IMR-90 (cell line): ENCODE results near the gene EYS. TPM values are rescaled to one million over a fixed set of nuclear protein-coding genes. Genes with fewer than 3 reads are reported as not detected.

ENCODE experiments used
- ATAC-seq: fragments of 200-7000 bp; cut with Tn5 transposase; 2 replicates; pipeline ENCODE4 v1.9.1; 2020; ENCODE audit warnings: low read depth, mild to moderate bottlenecking, moderate library complexity
- BruUV-seq: library from RNA; stranded (reverse); fragments of 400-500 nt; replicated peaks from 2 replicates; lab custom pipeline; 2021; lab: Mats Ljungman, UMichigan
- CTCF ChIA-PET: fragments of 300-600 bp; formaldehyde crosslinking; extraction: SDS; loops from one replicate; lab custom pipeline; 2021; ENCODE audit warnings: antibody characterized with exemption; lab: Yijun Ruan, JAX
- POLR2A ChIA-PET: fragments of 300-600 bp; sonication (Branson Sonifier 250); formaldehyde crosslinking; loops from one replicate; lab custom pipeline; 2022; ENCODE audit warnings: antibody characterized with exemption; ENCODE audit not compliant: unreplicated experiment; lab: Charles Lee
- DNase-seq: peaks from one replicate; pipeline ENCODE4 v3.0.0; 2013
- H2AFZ ChIP-seq: replicated peaks from 2 replicates; pipeline ENCODE3; 2013; ENCODE audit warnings: low read length, mild to moderate bottlenecking; ENCODE audit not compliant: poor library complexity
- H2AK5ac ChIP-seq: 2 replicates; pipeline ENCODE4 v1.6.1; 2013; ENCODE audit warnings: low read depth, low read length, inconsistent platforms
- H2AK9ac ChIP-seq: replicated peaks from 2 replicates; pipeline ENCODE3; 2013; ENCODE audit warnings: mild to moderate bottlenecking, low read depth, low read length, moderate library complexity; ENCODE audit not compliant: poor library complexity
- H2BK120ac ChIP-seq: 2 replicates; pipeline ENCODE4 v1.6.1; 2013; ENCODE audit warnings: low read depth, low read length, inconsistent platforms
- H2BK15ac ChIP-seq: 3 replicates; pipeline ENCODE4 v1.6.1; 2013; ENCODE audit warnings: low read depth, low read length, inconsistent platforms
- H2BK20ac ChIP-seq: 2 replicates; pipeline ENCODE4 v1.6.1; 2013; ENCODE audit warnings: low read depth, mild to moderate bottlenecking, inconsistent platforms, low read length, moderate library complexity
- H2BK5ac ChIP-seq: 2 replicates; pipeline ENCODE4 v1.6.1; 2013; ENCODE audit warnings: mild to moderate bottlenecking, low read depth, low read length, inconsistent platforms; ENCODE audit not compliant: poor library complexity, severe bottlenecking
- H3K14ac ChIP-seq: replicated peaks from 2 replicates; pipeline ENCODE4 v1.6.1; 2013; ENCODE audit warnings: low read depth, low read length, inconsistent platforms
- H3K18ac ChIP-seq: 2 replicates; pipeline ENCODE4 v1.6.1; 2013; ENCODE audit warnings: low read depth, low read length, control low read depth
- H3K23ac ChIP-seq: 2 replicates; pipeline ENCODE4 v1.6.1; 2013; ENCODE audit warnings: low read depth, low read length, inconsistent platforms
- H3K27ac ChIP-seq: 2 replicates; pipeline ENCODE4 v1.5.1; 2013; ENCODE audit warnings: mild to moderate bottlenecking, control low read depth, low read length; ENCODE audit not compliant: insufficient read depth
- H3K27me3 ChIP-seq: 2 replicates; pipeline ENCODE4 v1.6.1; 2013; ENCODE audit warnings: low read length; ENCODE audit not compliant: control insufficient read depth, insufficient read depth
- H3K36me3 ChIP-seq: 2 replicates; pipeline ENCODE4 v1.6.1; 2013; ENCODE audit warnings: low read length, mixed read lengths; ENCODE audit not compliant: control insufficient read depth, insufficient read depth
- H3K4ac ChIP-seq: 2 replicates; pipeline ENCODE4 v1.6.1; 2013; ENCODE audit warnings: low read depth, low read length, inconsistent platforms
- H3K4me1 ChIP-seq: 2 replicates; pipeline ENCODE4 v1.6.1; 2013; ENCODE audit warnings: low read length, mixed read lengths; ENCODE audit not compliant: control insufficient read depth, insufficient read depth
- H3K4me2 ChIP-seq: 2 replicates; pipeline ENCODE4 v1.6.1; 2013; ENCODE audit warnings: low read depth, mild to moderate bottlenecking, control low read depth, low read length, moderate library complexity
- H3K4me3 ChIP-seq: 2 replicates; pipeline ENCODE4 v1.5.1; 2013; ENCODE audit warnings: low read depth, mild to moderate bottlenecking, control low read depth, low read length, moderate library complexity; ENCODE audit not compliant: insufficient read depth
- H3K56ac ChIP-seq: 2 replicates; pipeline ENCODE4 v1.6.1; 2013; ENCODE audit warnings: low read length, inconsistent platforms; ENCODE audit not compliant: insufficient read depth; ENCODE audit errors: extremely low read depth
- H3K79me1 ChIP-seq, 2 experiments: 2 replicates each; pipeline ENCODE4 v1.6.1; 2013; ENCODE audit warnings: low read length in 2 of 2, inconsistent platforms in 1 of 2, low read depth in 1 of 2
- H3K9ac ChIP-seq: 2 replicates; pipeline ENCODE4 v1.6.1; 2013; ENCODE audit warnings: low read depth, low read length, control low read depth
- H3K9me1 ChIP-seq: 2 replicates; pipeline ENCODE4 v1.6.1; 2013; ENCODE audit warnings: low read length, inconsistent platforms; ENCODE audit not compliant: insufficient read depth
- H3K9me3 ChIP-seq: 2 replicates; pipeline ENCODE4 v1.6.1; 2013; ENCODE audit warnings: low read length; ENCODE audit not compliant: control insufficient read depth, insufficient read depth
- H4K20me1 ChIP-seq: 2 replicates; pipeline ENCODE4 v1.6.1; 2013; ENCODE audit warnings: low read length, inconsistent platforms; ENCODE audit not compliant: insufficient read depth
- H4K5ac ChIP-seq: 2 replicates; pipeline ENCODE4 v1.6.1; 2013; ENCODE audit warnings: mild to moderate bottlenecking, low read depth, low read length, control low read depth
- H4K8ac ChIP-seq, 2 experiments: 2 replicates each; pipeline ENCODE4 v1.6.1; 2013; ENCODE audit warnings: low read depth in 2 of 2, low read length in 2 of 2, control low read depth in 1 of 2, inconsistent platforms in 1 of 2
- H4K91ac ChIP-seq: 2 replicates; pipeline ENCODE4 v1.6.1; 2013; ENCODE audit warnings: low read depth, low read length, inconsistent platforms; ENCODE audit not compliant: insufficient read depth
- ELK1 ChIP-seq: fragments of 150-350 bp; IDR thresholded peaks from 2 replicates; pipeline ENCODE4 v1.6.1; 2016; ENCODE audit warnings: low read depth, mild to moderate bottlenecking, low read length, moderate library complexity, borderline replicate concordance
- MAZ ChIP-seq: IDR thresholded peaks from 2 replicates; pipeline ENCODE4 v1.6.1; 2012; ENCODE audit warnings: low read depth, mild to moderate bottlenecking, low read length, improper control_type of control experiment, moderate library complexity, borderline replicate concordance
- POLR2A ChIP-seq: IDR thresholded peaks from 2 replicates; pipeline ENCODE4 v1.6.1; 2012; ENCODE audit warnings: mild to moderate bottlenecking, low read depth, low read length
- RCOR1 ChIP-seq: IDR thresholded peaks from 2 replicates; pipeline ENCODE4 v1.6.1; 2012; ENCODE audit warnings: mild to moderate bottlenecking, low read length, improper control_type of control experiment; ENCODE audit not compliant: insufficient replicate concordance
- WGBS, 2 experiments: methylation state at CpG; one replicate each; pipeline versions ENCODE4 v1.1.5 to v1.1.7; 2013; ENCODE audit warnings: missing lambda C conversion rate in 2 of 2; ENCODE audit not compliant: insufficient read length in 1 of 2; ENCODE audit errors: extremely low coverage in 2 of 2; 5-methylcytosine and 5-hydroxymethylcytosine counted together
- dilution Hi-C: fragments of 300-500 bp; cut with HindIII; formaldehyde crosslinking; loops from one replicate; pipeline ENCODE4 v1.14.3; 2018; ENCODE audit warnings: low sequenced_read_pairs; ENCODE audit not compliant: unreplicated experiment
- in situ Hi-C: fragments of 300-500 bp; cut with MboI; formaldehyde crosslinking; loops from 3 replicates; pipeline ENCODE4 v1.14.3; 2019; ENCODE audit warnings: low sequenced_read_pairs, inconsistent platforms, mixed read lengths
- intact Hi-C: fragments of 100-400 bp; cut with micrococcal nuclease; formaldehyde crosslinking; loops from 2 replicates; pipeline ENCODE4 v1.10.0; 2022
- polyA plus RNA-seq, 3 experiments: library from polyadenylated mRNA; depleted of rRNA; stranded (reverse); fragments of >200 nt; gene quantifications; 2 replicates each; pipeline ENCODE4 v1.2.3, GENCODE V29; 2012; ENCODE audit warnings: low replicate concordance in 1 of 3
- total RNA-seq: library from RNA; depleted of rRNA; stranded (reverse); fragments of >200 nt; gene quantifications from 2 replicates; pipeline ENCODE4 v1.2.3, GENCODE V29; 2012

EYS gene
- total and polyA plus RNA-seq, 2 of the 4 experiments (the other 2 are of a cell fraction) = under 0.01 TPM; not detected in 1

DNA sequence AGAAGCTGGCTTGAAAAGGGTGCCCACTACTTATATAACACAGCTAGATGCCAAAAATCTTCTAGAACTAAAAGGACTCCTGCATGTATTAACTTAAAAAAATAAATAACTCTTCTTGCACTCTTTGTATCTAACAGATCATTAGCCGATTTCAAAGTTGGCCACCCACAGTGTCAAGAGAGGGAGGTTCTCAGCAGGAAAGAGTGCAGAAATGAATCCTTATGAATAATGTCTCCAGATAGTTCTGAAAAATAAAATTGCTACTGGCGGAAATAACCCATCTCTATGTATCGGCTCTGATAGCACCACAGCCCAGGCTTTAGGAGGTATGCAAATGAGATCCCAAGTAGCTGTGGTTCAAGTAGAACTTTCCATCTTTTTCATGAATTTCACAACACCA is 1838.7 kb downstream of the EYS start:
- no peak for ATAC-seq
- no peak overlapping the region for H2BK120ac ChIP-seq
- no peaks in the 10 kb centered on the region for H3K79me1 ChIP-seq
- H3K4me1 ChIP-seq = no peaks in the 10 kb centered on the region
- no CpG with 5 or more reads among the region's 3 CpGs for WGBS, 2 experiments
- ChIA-PET CTCF (no interaction called here), POLR2A (no interaction called here)
- no peak overlapping the region for H3K4me3 ChIP-seq
- H4K20me1 ChIP-seq = no peaks in the 10 kb centered on the region
- H2AFZ ChIP-seq = no peak overlapping the region
- no peak overlapping the region for H3K27ac ChIP-seq
- BruUV-seq = no TSS peak
- H3K56ac ChIP-seq = no peak overlapping the region
- no peak overlapping the region for H2BK5ac ChIP-seq
- no peaks in the 10 kb centered on the region for H3K27me3 ChIP-seq
- no peak for DNase-seq
- in situ Hi-C loops (no loop called here), intact Hi-C loops (no loop called here), dilution Hi-C loops (no loop called here)
- no peak overlapping the region for H3K4me2 ChIP-seq
- no peak overlapping the region for H3K9ac ChIP-seq
- H4K8ac ChIP-seq = no peak overlapping the region
- no peaks in the 10 kb centered on the region for H3K9me3 ChIP-seq
- H3K18ac ChIP-seq = no peak overlapping the region
- no peak overlapping the region for H3K4ac ChIP-seq
- H3K36me3 ChIP-seq = no peaks in the 10 kb centered on the region
- no peaks in the 10 kb centered on the region for H3K9me1 ChIP-seq
- H2BK15ac ChIP-seq = no peak overlapping the region
- no peak overlapping the region for H2AK9ac ChIP-seq
- H2AK5ac ChIP-seq = no peak overlapping the region
- H2BK20ac ChIP-seq = no peak overlapping the region
- no peak overlapping the region for H3K23ac ChIP-seq
- no peak overlapping the region for H4K5ac ChIP-seq
- no peak overlapping the region for H4K91ac ChIP-seq
- TF ChIP-seq POLR2A (no peak), MAZ (no peak), RCOR1 (no peak), ELK1 (no peak)
- no peak overlapping the region for H3K14ac ChIP-seq
